ENCODE measurements around the gene IL1A.
"Not testable (repeated sequence)": the region's sequence is repeated elsewhere in the genome, so short reads cannot be mapped to it uniquely, and the experiment has no call there.

The IL1A gene

GRCh38 chr2:112784199-112785189 lies at the start of gene IL1A:
Gene IL1A (minus strand): TSS chr2:112784493. CDS start chr2:112783770, 723 bp downstream.
- no peak for DNase-seq

DNA sequence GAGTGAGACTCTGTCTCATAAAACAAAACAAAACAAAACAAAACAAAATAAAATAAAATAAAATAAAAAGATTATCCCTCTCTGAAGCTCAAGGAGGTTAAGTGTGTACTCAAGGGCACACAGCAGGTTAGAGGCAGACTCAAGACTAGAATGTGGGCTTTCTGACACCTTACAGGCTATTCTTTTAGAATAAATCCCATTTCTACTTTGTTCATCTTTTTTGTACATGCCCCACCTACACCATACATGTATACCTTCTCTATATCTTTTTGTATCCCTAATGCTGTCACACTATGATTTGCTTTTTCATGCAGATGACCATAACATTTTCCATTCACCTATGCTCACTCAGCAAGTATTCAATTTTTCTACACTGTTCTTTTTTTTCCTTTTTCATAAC lies 49.7 kb upstream of the IL1A start:
- no peak for DNase-seq

- not testable (repeated sequence) for DNase-seq
These were observed 49.3 kb upstream of the IL1A start for GRCh38 chr2:112833639-112833931.

GRCh38 chr2:112832841-112833638 lies 48.7 kb upstream of the IL1A start:
- no peak for DNase-seq

DNA sequence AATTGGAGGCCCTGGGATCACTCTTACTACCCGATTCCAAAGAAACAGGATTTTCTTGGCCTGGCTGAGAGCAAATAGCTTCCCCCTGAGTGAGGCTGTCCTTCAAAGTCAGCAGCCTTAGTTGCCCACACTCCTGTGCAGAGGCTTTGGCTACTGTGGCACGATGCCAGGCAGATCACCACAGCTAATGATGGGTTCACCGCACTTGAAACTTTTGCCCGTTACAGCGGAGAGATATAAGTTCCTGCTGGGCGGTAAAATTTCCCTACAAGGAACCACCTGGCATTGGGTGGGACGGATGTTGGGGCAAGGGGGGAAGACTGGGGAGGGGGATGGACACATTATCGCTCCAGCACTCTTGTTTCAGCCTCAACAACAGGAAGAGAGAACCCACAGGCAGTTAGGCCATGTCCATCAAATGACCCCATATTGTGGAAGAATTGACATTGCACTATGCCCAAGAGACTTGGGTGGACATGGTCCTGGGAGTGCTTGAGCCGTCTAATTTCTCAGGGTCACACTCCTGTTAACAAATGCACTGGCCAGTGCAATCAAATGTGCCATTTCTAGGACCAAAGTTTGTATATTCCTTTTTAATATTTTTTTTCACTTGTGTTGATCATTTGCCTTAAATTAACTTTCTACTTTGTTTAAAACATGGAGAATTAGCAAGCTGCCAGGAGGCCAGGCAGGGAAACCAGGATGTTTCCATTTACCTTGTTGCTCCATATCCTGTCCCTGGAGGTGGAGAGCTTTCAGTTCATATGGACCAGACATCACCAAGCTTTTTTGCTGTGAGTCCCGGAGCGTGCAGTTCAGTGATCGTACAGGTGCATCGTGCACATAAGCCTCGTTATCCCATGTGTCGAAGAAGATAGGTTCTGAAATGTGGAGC lies 47.9 kb upstream of the IL1A start:
- no peak for DNase-seq

- DNase-seq, result no peak
These were observed 47.2 kb upstream of the IL1A start for GRCh38 chr2:112831513-112831845.

DNA sequence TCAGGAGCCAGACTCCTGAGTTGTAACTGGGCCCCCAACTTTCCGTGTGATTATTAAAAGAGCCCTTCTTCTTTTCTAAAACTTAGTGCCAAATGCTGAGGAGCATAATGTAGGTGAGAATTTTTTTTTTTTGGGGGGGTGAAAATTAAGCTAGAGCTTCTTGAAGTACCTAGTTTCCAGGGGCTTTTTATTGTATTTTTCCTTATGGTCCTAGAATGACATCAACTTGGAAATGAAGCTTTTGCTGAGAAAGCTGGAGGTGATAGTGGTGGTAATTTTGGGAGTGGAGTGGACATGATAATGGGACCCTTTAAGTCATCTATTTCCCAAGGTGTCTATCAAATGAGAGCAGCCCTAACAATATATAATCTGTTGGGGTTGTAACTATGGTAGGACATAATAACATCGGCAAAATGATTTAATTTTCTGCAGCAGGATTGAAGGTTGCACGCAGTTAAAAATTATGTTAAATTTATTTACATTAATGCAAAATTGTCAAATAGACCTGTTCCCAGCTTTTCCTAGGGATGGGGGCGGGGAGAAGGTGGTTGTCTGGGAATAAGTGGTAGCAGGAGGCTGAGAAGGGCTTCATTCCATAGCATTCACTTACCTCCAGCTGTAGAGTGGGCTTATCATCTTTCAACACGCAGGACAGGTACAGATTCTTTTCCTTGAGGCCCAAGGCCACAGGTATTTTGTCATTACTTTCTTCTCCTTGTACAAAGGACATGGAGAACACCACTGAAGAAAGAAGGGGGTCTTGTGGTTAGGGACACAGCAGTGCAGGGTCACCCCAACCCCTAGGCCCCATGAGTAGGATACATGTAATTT lies 46.6 kb upstream of the IL1A start:
- no peak for DNase-seq

GRCh38 chr2:112829961-112830681 lies 45.8 kb upstream of the IL1A start:
- DNase-seq, result no peak

DNA sequence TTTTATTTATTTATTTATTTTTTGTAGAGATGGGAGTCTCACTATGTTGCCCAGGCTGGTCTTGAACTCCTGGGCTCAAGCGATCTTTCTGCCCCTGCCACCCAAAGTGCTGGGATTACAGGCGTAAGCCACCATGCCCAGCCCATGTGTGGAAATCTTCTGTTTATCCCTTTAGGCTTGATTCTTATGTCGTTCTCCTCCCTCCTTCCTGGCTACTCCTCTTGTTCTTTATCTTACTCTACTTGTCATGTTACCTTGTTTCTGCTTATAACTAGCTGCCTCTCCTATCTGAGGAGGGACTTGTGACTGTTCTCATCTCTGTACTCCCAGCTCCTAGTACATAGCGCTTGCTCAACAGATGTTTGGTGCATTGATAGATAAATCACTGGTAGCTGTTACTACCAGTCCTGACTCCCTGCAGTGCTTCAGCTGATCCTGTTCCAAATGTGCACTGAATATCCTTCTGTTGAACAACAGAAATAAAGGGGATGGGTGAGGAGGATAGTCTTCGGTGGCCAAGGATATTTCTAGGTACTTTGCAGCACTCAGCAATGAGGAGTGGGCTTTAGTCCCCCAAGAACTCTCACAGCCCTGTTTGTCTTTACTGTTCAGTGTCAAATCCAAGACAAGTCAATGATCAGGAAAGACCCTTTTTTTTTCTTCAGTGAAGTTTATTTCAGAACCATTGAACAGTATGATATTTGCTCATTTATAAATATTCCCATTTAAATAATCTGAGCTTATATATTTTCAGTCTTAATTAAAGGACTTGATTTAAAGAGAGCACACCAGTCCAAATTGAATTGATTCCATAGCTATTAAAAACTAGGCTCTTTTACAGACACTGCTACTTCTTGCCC lies 45.0 kb upstream of the IL1A start:
- DNase-seq, result no peak

DNA sequence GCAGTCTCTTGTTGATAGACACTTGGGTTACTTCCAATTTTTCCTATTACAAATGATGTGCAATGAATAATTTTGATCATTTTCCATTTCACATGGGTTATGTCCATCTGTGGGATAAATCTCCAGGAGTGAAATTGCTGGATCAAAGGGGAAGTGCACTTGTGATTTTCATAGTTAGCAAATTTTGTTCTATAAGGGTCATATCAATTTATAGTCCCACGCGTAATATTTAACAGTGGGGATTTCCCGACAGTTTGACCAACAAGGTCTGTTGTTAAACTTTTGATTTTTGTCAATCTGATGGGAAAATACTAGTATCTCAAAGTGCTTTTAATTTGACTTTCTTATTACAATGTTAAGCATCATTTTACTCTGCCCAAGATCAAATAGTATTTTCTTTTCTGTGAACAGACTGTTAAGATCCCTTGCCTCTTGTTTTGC lies 44.0 kb upstream of the IL1A start:
- no peak for DNase-seq

GRCh38 chr2:112827604-112828185 lies 43.4 kb upstream of the IL1A start:
- DNase-seq, result no peak

DNA sequence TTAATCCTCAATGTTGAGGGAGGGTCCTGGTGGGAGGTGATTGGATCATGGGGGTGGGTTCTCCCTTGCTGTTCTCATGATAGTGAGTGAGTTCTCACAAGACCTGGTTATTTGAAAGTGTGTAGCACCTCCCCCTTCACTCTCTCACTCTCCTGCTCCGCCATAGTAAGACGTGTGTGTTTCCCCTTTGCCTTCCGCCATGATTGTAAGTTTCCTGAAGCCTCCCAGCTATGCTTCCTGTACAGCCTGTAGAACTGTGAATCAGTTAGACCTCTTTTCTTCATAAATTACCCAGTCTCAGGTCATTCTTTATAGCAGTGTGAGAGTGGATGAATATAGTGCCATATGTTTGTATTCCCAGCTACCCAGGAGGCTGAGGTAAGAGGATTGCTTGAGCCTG lies 42.7 kb upstream of the IL1A start:
- no peak for DNase-seq

- no peak for DNase-seq
These were observed 41.4 kb upstream of the IL1A start for GRCh38 chr2:112825706-112826105.

- DNase-seq, result no peak
These were observed 40.4 kb upstream of the IL1A start for GRCh38 chr2:112824694-112825085.

- no peak for DNase-seq
These were observed 37.4 kb upstream of the IL1A start for GRCh38 chr2:112821682-112822081.

- DNase-seq, result no peak
These were observed 36.8 kb upstream of the IL1A start for GRCh38 chr2:112821142-112821541.

DNA sequence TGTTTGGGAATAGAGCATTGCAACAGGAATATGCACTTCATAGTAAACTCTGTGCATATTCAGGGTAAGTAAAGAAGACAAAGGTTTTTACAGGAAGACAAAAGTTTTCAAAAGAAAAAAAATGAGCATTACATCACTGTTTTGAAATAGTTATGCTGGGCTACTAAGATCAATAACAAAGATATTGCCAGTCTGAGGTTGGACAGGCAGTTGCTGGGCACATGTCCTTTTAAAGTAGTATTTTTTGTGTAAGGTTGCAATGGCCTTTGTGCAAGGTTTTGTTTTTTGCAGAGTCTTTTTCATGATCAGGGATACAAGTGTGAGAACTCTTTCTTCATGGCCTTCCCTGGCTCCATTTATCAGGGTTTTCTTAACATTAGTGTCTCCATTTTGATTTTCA lies 36.0 kb upstream of the IL1A start:
- no peak for DNase-seq

DNA sequence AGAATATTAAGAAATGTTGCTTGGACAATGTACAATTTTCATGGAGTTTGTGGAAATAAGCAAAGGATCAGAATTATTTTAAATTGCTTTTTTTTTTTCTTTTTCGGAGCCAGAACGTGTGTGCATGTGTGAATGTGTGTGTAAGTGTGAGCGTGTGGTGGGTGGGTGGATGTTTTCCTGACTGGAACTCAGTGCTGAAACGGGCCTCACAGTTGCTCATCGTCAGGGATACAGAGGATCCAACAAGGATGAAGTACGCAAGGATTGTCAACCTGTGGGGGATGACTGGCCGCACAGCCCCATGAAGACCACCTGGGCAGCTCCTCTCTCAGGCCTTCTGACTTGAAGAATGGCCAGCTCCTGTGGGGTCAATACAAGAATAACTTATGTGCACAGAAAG lies 34.8 kb upstream of the IL1A start:
- no peak for DNase-seq

GRCh38 chr2:112818094-112818902 lies 34.0 kb upstream of the IL1A start:
- no peak for DNase-seq
